GM19452 (cell line): ENCODE data around the gene CEP85L.

Source experiments
- ATAC-seq: cut with Tn5 transposase; IDR thresholded peaks from one replicate; pipeline ENCODE4 v1.9.1; 2021; ENCODE audit not compliant: unreplicated experiment

CEP85L gene

DNA sequence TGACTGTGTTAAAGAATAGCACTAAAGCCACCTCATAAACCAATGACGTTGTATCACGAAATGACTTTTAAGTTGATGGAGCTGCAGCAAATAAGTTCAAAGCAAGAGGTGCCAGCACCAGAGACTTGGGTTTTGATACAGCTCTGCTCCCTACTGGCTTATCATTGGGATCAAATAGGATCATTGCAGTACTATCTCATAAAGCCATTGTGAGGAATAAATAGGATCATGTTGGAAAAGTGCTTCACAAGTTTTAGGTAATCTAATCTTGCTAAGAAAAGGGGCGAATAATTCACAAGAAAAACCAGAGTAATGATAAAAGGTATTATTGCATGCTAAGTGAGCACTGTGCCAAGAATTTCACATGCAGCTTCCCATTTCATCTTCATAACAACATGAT is 10.4 kb upstream of the CEP85L start:
- ATAC-seq: no peak

DNA sequence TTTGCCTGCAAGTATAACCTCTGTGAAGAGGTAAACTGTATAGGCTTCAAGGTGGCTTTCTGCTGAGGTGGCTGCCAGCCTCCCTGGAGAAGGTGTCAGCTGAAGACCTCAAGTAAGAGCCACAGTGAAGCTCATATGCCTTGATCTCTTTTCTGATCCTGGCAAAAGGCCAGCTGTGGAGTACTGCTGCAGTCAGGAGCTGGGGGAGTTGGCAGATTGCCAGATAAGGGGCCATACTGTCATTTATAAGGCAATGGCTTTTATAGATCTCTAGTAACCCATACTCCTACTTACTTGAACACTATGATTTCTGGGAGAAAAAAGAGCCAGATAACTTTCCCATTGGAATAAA is 8.8 kb upstream of the CEP85L start:
- ATAC-seq: no peak

GRCh38 chr6:118659513-118660217 is 8.3 kb upstream of the CEP85L start:
- ATAC-seq: no peak

DNA sequence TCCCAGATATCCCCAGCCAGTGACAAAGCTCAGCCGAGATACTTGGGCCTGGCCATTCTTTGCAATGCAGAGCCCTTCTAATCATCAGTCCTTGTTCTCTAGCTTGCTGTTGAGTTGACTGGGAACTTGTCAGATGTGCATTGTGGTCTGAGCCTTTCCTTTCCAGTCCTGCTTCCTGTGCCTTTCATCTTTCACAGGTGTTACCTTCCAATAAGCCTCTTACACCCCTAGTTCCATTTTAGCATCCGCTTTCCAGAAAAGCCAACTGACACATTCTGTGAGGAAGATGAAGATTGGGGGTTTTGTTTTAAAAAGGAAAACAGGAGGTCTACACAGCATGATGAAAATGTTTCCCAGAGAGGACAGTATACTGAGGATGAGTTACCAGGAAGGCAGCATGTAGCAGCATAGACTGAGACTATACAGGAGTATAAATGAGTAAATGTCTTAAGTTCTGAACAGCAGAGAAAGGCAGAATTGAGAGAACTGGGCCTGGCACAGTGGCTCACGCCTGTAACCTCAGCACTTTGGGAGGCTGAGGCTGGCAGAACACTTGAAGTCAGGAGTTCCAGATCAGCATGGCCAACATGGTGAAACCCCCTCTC is 5.6 kb upstream of the CEP85L start:
- ATAC-seq: no peak

DNA sequence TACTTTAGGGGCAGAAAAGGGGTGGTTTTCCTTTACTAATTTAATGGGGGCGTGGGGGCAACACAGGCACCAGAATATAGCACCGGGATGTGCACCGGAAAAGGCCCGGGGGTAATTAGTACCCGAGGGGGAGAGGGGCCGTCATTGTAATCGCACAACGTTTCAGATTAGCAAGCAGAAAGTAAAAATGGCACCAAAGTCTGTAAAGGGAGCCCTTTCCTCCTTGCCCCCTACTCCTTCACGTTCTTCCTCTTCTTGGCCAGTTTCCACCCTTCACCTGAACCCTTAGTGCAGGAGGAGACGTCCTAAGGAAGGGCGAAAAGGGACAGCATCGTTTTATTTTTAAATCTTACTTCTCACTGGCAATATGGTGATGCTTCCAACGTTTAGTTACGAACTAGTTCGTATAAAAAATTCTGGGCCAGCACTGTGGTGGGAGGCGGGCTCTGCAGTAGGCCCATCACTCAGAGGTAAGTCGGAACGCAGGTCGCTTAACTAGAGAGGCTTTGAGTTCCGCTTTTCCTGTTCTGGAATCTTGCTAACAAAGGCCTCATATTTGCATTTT is 742 bp upstream of the CEP85L start:
- ATAC-seq: no peak

GRCh38 chr6:118650582-118651281 is 659 bp downstream of the CEP85L start:
- peak; percentile 43 for ATAC-seq

DNA sequence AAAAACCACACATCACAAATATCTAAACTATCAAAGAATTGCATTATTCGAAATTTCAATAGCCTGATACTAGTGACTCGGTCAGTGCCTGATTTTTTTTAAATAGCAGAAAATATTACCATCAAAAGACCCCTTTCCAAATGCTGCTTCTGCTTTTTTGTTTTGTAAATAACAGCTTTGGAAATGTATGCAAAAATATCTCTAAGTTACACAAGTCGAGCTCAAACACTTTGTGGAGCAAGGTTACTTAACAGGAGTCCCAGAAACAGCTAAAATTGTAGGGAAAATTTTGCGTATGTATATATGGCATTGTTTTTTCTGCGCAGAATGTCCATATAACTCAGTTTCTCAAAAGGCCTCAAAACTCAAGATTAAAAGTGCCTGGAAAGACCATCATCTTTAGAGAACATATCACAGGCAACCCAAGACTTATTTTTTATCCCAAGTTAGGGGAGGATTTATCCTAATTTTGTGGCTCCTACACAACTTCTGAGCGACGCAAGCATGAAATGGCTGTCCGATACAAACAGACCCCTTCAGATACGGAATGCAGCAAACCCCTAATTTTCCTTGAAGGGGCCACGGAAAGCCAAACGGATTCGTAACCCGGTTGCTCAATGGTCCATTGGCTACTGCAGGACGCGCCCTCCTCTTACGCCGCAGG is 1.3 kb downstream of the CEP85L start:
- ATAC-seq: no peak

DNA sequence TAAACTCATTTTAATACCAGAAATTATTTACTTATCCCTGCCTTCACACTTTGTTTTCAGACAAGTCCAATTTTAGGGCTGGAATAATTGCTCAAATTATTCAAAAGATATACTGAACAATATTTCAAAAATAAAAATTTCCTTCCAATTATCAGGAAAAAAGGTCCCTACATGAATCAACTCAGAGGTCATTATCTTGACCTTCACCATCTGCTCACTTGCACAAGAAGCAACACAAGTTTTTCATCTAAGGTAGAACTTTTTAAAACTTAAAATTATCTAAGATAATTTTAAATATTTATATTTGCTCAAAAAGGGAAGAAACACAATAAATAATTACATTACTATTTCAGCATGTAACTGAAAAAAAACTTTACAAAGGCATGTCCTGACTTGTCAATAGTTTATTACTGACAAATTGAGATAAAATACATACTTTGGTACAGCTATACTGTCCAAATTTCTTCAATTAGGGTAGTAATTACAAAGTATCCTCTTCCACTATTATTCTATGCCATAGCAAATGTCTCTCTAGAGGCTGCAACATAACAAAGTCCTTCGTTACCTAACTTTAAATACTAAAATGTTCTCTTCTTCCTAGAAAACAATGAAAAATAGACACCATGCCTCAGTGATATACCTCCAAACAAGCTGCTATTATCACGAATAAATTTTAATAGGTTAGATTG is 2.4 kb downstream of the CEP85L start:
- ATAC-seq: no peak

DNA sequence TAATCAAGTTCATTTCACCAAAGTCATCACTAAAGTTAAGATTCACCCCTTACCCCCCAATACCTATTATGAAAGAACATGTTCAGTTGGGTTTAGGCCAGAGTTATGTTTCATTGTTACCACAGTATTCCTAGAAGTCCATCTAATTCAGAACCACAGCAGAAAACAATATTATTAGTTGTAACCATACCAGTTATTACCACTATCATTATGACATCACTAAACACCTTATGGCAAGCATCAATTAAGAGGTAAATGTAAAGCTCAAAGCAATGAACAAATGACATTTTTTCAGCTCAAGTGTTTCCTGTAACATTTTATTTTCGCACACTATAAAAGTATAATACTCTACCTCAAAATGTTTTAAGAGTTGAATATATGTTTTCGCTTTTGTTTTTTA is 4.4 kb downstream of the CEP85L start:
- no peak for ATAC-seq

DNA sequence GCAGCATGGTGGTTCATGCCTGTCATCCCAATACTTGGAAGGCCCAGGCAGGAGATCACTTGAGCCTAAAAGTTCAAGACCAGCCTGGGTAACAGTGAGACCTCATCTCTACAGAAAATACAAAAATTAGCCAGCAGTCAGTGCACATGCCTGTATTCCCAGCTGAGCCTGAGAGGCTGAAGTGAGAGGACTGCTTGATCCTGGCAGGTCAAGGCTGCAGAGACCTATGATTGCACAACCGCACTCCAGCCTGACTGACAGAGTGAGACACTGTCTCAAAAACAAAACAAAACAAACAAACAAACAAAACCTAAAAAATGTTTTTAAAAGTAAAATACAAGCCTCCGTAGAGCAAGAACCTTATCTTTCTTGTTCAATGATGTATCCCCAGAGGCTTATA is 6.0 kb downstream of the CEP85L start:
- no peak for ATAC-seq

DNA sequence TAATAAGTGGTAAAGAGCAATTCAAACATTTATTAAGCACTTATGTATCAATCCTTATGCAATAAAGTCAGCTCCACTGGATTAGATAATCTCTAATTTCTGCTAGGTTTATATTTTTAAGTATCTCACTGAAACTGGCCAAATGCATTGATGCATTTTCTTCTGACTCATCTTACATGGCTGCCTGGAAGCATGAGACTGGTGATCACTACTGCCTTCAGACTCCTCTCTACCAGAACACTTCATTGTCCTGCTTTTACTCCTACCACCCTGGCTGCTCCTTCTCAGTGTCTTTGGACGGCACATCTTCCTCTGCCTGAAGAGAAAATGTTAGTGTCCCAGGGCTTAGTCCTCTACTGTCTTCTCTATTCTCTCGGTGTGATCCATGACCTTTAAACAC is 7.4 kb downstream of the CEP85L start:
- no peak for ATAC-seq

DNA sequence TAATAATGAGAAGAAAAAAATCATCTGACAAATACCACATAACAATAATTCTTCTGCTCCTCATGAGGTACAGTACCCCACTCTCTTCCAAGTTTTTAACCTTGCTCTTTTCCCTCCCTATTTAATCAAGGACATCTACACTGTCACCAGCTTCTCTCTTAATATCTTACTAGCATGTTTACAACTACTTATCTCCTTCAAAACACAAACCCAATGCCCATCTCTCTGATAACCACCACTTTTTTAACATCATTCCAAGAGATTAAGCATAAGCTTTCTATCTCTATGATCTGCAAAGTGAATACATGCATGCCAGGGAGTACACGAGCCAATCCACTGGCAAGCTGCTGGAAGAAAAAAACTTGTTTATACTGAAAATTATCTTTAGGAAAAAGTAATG is 10.3 kb downstream of the CEP85L start:
- ATAC-seq: no peak

GRCh38 chr6:118639054-118639964 is 12.1 kb downstream of the CEP85L start:
- ATAC-seq: peak; percentile 77

DNA sequence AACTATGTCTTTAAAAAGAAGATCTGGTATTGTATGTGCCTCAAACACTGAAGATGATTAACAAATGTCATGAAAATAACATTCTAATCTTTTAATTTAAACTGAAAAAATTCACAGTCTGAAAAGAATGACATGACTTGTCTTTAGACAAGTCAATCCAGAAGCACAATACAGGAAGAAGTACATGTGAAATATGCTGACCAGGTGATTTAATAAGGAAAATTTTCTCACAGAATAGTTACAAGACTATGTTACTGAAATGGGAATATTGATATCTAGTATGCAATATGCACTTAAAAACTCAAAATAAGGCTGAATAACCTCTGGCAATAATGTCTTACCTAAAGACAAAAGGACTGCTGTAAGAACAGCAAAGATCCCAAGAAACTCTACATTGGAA is 13.1 kb downstream of the CEP85L start:
- ATAC-seq: no peak

- ATAC-seq: no peak
Measured at GRCh38 chr6:118635909-118636735, 15.3 kb downstream of the CEP85L start.

GRCh38 chr6:118632359-118632758 is 19.0 kb downstream of the CEP85L start:
- ATAC-seq: no peak

DNA sequence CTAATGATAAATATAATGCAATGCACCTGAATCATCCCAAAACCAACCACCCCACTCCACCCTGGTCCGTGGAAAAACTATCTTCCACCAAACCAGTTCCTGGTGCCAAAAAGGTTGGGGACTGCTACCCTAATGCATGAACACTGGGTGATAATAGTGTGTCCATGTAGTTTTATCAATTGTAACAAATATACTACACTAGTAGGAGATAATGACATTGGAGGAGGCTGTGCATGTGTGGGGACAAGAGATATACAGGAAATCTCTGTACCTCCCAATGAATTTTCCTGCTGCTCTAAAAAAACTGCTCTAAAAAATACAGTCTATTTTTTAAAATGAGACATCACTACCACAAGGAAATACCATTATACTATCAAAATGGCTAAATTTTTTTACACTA is 20.5 kb downstream of the CEP85L start:
- ATAC-seq: no peak

- no peak for ATAC-seq
Measured at GRCh38 chr6:118630067-118630466, 21.3 kb downstream of the CEP85L start.

- no peak for ATAC-seq
Measured at GRCh38 chr6:118627724-118628123, 23.7 kb downstream of the CEP85L start.
